ENCODE results near the gene ST6GALNAC2. TPM values are rescaled to one million over a fixed set of nuclear protein-coding genes. Genes with fewer than 3 reads are reported as not detected.

Gene ST6GALNAC2
- total RNA-seq, 1 donor from 2014 or later, result 0.32 TPM

- no peak for TF ChIP-seq CTCF (IDR thresholded peaks at IDR 0.05; ENCODE audit: partially characterized antibody, unreplicated experiment)
- Mint-ChIP-seq H3K4me1 (ENCODE audit: low read depth, unreplicated experiment) (peaks cover 23% of the 10 kb centered on the region), H3K27ac (ENCODE audit: unreplicated experiment) (peak overlapping the region; percentile 5), H3K36me3 (ENCODE audit: unreplicated experiment) (no peaks in the 10 kb centered on the region), H3K4me3 (ENCODE audit: unreplicated experiment) (no peak overlapping the region), H3K9me3 (ENCODE audit: unreplicated experiment) (peaks cover 3% of the 10 kb centered on the region), H3K27me3 (ENCODE audit: unreplicated experiment) (peaks cover 6% of the 10 kb centered on the region)
- no peak for DNase-seq
Observed at GRCh38 chr17:76532072-76532651, 53.5 kb downstream of the ST6GALNAC2 start.

- TF ChIP-seq CTCF (IDR thresholded peaks at IDR 0.05; ENCODE audit: partially characterized antibody, unreplicated experiment), result no peak
- Mint-ChIP-seq H3K36me3 (ENCODE audit: unreplicated experiment) (no peaks in the 10 kb centered on the region), H3K4me3 (ENCODE audit: unreplicated experiment) (no peak overlapping the region), H3K9me3 (ENCODE audit: unreplicated experiment) (peaks cover 3% of the 10 kb centered on the region), H3K4me1 (ENCODE audit: low read depth, unreplicated experiment) (peaks cover 23% of the 10 kb centered on the region), H3K27me3 (ENCODE audit: unreplicated experiment) (peaks cover 7% of the 10 kb centered on the region), H3K27ac (ENCODE audit: unreplicated experiment) (peak overlapping the region; percentile 5)
- no peak for DNase-seq
Observed at GRCh38 chr17:76531486-76532038, 54.1 kb downstream of the ST6GALNAC2 start.

- Mint-ChIP-seq H3K27ac (ENCODE audit: unreplicated experiment) (no peak overlapping the region), H3K9me3 (ENCODE audit: unreplicated experiment) (peaks cover 3% of the 10 kb centered on the region), H3K4me1 (ENCODE audit: low read depth, unreplicated experiment) (peaks cover 22% of the 10 kb centered on the region), H3K27me3 (ENCODE audit: unreplicated experiment) (peaks cover 5% of the 10 kb centered on the region), H3K4me3 (ENCODE audit: unreplicated experiment) (no peak overlapping the region), H3K36me3 (ENCODE audit: unreplicated experiment) (no peaks in the 10 kb centered on the region)
- no peak for TF ChIP-seq CTCF (IDR thresholded peaks at IDR 0.05; ENCODE audit: partially characterized antibody, unreplicated experiment)
- no peak for DNase-seq
Observed at GRCh38 chr17:76530811-76531485, 54.7 kb downstream of the ST6GALNAC2 start.

GRCh38 chr17:76530095-76530723 lies 55.5 kb downstream of the ST6GALNAC2 start:
- Mint-ChIP-seq H3K4me1 (ENCODE audit: low read depth, unreplicated experiment) (peaks cover 21% of the 10 kb centered on the region), H3K36me3 (ENCODE audit: unreplicated experiment) (no peaks in the 10 kb centered on the region), H3K9me3 (ENCODE audit: unreplicated experiment) (peaks cover 3% of the 10 kb centered on the region), H3K27ac (ENCODE audit: unreplicated experiment) (peak overlapping the region; percentile 77), H3K4me3 (ENCODE audit: unreplicated experiment) (peak overlapping the region; percentile 59), H3K27me3 (ENCODE audit: unreplicated experiment) (peaks cover 4% of the 10 kb centered on the region)
- no peak for DNase-seq
- TF ChIP-seq CTCF (IDR thresholded peaks at IDR 0.05; ENCODE audit: partially characterized antibody, unreplicated experiment), result no peak

All from glutamatergic neuron (in vitro differentiated cells).